Progenitor cell of endocrine pancreas (in vitro differentiated cells): ENCODE measurements around the gene RNF13. TPM values are rescaled to one million over a fixed set of nuclear protein-coding genes. Genes with fewer than 3 reads are reported as not detected.

Experiments used
- DNase-seq: peaks from one replicate; pipeline ENCODE4 v3.0.0; 2021; ENCODE audit warnings: low spot score; ENCODE audit not compliant: unreplicated experiment
- H3K27ac Mint-ChIP-seq: 2 replicates; pipeline ENCODE4 v1.8.0; 2021; ENCODE audit warnings: mild to moderate bottlenecking, moderate library complexity, mixed read lengths
- H3K27me3 Mint-ChIP-seq: 2 replicates; pipeline ENCODE4 v1.8.0; 2021; ENCODE audit warnings: mixed read lengths
- H3K36me3 Mint-ChIP-seq: 2 replicates; pipeline ENCODE4 v1.8.0; 2022; ENCODE audit warnings: mixed read lengths; ENCODE audit not compliant: insufficient read depth
- H3K4me1 Mint-ChIP-seq: 2 replicates; pipeline ENCODE4 v1.8.0; 2021; ENCODE audit warnings: low read depth, mixed read lengths
- H3K4me3 Mint-ChIP-seq: 2 replicates; pipeline ENCODE4 v1.8.0; 2021; ENCODE audit warnings: low read depth, mild to moderate bottlenecking, moderate library complexity, mixed read lengths
- H3K9me3 Mint-ChIP-seq: 2 replicates; pipeline ENCODE4 v1.8.0; 2021; ENCODE audit warnings: low read depth, mixed read lengths
- total RNA-seq: library from RNA; stranded (reverse); gene quantifications from 2 replicates; pipeline ENCODE4 v1.2.1, GENCODE V29; 2021
- TF ChIP-seq, protein P1 (sequence below): fragments of 200-600 bp; sonication (generic); IDR thresholded peaks from one replicate; pipeline ENCODE4 v1.5.0; 2021; ENCODE audit warnings: antibody characterized with exemption, mild to moderate bottlenecking; ENCODE audit not compliant: unreplicated experiment

The RNF13 gene
- total RNA-seq, 1 donor from 2014 or later = 29.8 TPM

DNA sequence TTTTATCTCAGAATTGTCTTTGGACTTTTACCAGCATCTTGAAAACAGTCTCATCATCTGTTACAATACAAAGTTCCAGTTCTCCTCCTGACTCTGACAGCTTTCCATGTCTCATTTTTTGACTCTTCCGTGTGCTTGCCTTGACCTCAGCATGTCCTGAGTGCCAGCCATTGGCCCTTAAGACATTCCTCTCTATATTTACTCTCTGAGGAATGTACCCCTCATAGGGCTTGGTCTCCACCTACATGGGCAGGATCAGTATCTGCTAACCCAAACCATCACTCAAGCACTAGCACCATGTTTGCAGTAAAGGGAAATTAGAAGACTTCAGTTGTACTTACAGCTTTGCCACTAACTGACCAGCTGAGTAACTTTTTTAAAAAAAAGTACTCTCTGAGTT is 36.8 kb upstream of the RNF13 start:
- TF ChIP-seq, protein P1, sequence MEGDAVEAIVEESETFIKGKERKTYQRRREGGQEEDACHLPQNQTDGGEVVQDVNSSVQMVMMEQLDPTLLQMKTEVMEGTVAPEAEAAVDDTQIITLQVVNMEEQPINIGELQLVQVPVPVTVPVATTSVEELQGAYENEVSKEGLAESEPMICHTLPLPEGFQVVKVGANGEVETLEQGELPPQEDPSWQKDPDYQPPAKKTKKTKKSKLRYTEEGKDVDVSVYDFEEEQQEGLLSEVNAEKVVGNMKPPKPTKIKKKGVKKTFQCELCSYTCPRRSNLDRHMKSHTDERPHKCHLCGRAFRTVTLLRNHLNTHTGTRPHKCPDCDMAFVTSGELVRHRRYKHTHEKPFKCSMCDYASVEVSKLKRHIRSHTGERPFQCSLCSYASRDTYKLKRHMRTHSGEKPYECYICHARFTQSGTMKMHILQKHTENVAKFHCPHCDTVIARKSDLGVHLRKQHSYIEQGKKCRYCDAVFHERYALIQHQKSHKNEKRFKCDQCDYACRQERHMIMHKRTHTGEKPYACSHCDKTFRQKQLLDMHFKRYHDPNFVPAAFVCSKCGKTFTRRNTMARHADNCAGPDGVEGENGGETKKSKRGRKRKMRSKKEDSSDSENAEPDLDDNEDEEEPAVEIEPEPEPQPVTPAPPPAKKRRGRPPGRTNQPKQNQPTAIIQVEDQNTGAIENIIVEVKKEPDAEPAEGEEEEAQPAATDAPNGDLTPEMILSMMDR = no peak

DNA sequence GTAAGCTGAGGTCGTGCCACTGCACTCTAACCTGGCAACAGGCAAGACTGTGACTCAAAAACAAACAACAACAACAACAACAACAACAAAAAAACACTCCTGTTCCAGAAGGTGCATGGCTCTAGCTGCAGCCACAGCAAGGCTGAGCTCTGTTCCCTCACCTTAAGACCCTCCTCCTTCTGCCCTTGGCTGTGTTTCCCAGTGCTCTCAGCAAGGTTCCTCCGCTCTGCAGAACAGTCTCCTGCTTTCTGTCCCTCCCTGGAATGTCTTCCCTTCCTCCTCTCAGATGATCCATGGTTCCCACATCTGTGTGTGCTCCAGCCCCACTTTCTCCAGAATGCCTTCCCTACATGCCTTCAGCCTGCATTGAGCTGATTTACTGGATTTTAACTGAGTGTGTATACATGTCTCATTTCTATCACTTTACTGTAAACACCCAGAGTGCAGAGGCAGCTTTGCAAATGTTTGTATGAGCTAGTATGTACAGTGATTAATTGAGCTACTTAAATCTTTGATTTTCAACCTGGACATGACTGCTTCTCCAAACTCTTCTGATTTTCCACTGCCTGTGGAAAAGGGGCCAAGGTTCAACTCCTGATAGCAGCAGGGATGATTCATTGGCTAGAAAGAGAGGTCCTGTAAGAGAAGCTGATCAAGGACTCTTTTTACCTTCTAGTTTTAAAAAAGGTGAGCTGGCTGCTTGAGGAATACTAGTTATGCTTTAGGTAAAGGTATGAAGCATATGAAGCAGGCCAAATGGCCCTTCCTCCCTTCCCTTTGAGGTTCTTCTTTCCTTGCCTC is 35.4 kb upstream of the RNF13 start:
- TF ChIP-seq, protein P1 = no peak
- Mint-ChIP-seq H3K27me3 (no peaks in the 10 kb centered on the region), H3K4me3 (no peak overlapping the region)

More for the DNA sequence above, 36.8 kb upstream of the RNF13 start:
- H3K9me3 Mint-ChIP-seq = no peaks in the 10 kb centered on the region
- no peaks in the 10 kb centered on the region for H3K27me3 Mint-ChIP-seq
- DNase-seq = no peak
- H3K4me1 Mint-ChIP-seq = peaks cover 7% of the 10 kb centered on the region
- no peaks in the 10 kb centered on the region for H3K36me3 Mint-ChIP-seq
- no peak overlapping the region for H3K27ac Mint-ChIP-seq
- H3K4me3 Mint-ChIP-seq = no peak overlapping the region

DNA sequence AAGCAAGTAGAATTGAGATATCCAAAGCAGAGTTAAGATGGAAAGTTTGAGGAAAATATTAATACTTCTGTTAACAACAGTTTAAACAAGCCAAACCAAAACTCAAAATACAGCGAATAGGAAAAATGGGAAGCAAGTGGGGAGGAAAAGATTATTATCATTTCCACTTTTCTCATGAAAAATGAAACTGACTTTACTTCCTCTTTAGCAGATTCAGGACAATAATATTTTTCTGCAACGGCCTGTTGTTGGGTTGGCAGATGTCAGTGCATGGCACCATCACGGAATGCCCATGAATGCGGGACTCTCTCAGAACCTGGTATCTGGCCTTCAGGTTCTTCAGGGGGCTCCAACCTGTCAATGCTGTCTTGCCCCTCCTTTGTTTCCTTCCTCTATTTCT is 31.8 kb upstream of the RNF13 start:
- TF ChIP-seq, protein P1 = no peak
- no peak overlapping the region for H3K27ac Mint-ChIP-seq
- DNase-seq = no peak
- peaks cover 7% of the 10 kb centered on the region for H3K4me1 Mint-ChIP-seq
- no peaks in the 10 kb centered on the region for H3K27me3 Mint-ChIP-seq
- no peak overlapping the region for H3K4me3 Mint-ChIP-seq
- H3K36me3 Mint-ChIP-seq = no peaks in the 10 kb centered on the region
- no peaks in the 10 kb centered on the region for H3K9me3 Mint-ChIP-seq

More for the DNA sequence above, 35.4 kb upstream of the RNF13 start:
- no peak overlapping the region for H3K27ac Mint-ChIP-seq
- H3K4me1 Mint-ChIP-seq = peaks cover 7% of the 10 kb centered on the region
- H3K9me3 Mint-ChIP-seq = no peaks in the 10 kb centered on the region
- DNase-seq = no peak
- no peaks in the 10 kb centered on the region for H3K36me3 Mint-ChIP-seq

DNA sequence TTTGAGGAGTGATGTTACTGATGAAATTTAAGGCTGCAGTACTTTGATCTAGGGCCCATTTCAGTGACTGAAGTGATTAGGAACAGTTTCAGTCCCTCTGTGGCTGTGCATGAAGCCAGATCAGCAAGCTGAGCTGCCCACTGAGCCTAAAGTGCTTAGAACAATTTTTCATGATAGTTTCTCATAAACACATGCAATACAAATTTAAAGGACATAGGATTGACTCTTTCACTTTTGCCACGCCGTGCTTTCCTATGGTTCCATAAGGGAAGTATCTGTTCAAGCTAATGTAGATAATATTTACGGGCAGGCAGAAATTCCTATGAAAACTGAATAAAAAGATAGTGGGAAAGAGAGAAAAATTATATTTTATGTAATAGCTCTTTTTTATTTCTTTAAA is 31.3 kb upstream of the RNF13 start:
- TF ChIP-seq, protein P1 = no peak
- Mint-ChIP-seq H3K4me1 (peaks cover 7% of the 10 kb centered on the region), H3K36me3 (no peaks in the 10 kb centered on the region), H3K27me3 (no peaks in the 10 kb centered on the region), H3K4me3 (no peak overlapping the region), H3K9me3 (no peaks in the 10 kb centered on the region), H3K27ac (no peak overlapping the region)
- DNase-seq = no peak

DNA sequence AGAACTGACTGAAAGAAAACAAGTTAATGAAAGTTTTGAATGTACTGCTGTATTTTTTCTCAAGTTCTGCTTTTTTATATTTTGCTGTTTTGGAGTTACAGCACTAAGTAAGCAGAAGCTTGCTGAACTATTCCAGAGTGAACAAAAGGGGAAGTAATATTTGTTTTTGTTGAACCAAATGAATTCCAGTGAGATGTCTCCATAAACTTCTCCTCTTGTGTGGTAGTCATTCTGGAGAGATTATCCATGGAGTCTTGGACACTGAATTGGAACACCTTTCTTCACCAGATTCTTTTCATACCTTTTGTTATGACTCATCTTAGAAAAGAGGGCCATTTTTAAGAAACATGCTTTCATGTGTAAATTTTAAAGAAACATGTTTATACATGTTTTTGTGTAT is 29.4 kb upstream of the RNF13 start:
- Mint-ChIP-seq H3K4me1 (no peaks in the 10 kb centered on the region), H3K9me3 (peaks cover 4% of the 10 kb centered on the region), H3K36me3 (no peaks in the 10 kb centered on the region), H3K27me3 (no peaks in the 10 kb centered on the region), H3K4me3 (no peak overlapping the region), H3K27ac (no peak overlapping the region)
- DNase-seq = no peak
- TF ChIP-seq, protein P1 = no peak
